ENCODE measurements around the gene TAF11L9.

DNA sequence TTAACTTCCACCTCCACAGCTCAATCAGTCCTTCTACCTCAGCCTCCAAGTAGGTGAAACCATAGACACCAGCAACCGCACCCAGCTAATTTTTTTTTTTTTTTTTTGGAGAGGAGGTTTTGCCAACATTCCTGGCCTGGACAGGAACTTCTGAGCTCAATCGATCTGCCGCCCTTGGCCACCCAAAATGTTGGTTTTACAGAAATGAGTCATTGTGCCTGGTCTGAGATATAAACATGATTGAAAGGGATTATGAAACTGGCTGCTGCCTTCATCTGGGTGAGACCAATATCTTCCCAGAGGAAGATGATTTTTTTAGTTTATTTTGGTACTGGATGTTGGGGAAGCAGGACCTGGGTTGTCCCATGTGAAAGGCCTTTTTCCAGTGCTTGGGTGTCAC, 25.2 kb upstream of the TAF11L9 start:
- no peak for TF ChIP-seq POLR2A (IDR thresholded peaks at IDR 0.05)
- TF ChIP-seq, protein P1, sequence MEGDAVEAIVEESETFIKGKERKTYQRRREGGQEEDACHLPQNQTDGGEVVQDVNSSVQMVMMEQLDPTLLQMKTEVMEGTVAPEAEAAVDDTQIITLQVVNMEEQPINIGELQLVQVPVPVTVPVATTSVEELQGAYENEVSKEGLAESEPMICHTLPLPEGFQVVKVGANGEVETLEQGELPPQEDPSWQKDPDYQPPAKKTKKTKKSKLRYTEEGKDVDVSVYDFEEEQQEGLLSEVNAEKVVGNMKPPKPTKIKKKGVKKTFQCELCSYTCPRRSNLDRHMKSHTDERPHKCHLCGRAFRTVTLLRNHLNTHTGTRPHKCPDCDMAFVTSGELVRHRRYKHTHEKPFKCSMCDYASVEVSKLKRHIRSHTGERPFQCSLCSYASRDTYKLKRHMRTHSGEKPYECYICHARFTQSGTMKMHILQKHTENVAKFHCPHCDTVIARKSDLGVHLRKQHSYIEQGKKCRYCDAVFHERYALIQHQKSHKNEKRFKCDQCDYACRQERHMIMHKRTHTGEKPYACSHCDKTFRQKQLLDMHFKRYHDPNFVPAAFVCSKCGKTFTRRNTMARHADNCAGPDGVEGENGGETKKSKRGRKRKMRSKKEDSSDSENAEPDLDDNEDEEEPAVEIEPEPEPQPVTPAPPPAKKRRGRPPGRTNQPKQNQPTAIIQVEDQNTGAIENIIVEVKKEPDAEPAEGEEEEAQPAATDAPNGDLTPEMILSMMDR (IDR thresholded peaks at IDR 0.05): no peak

Measured in testis (tissue), 2 donors.